A549 (cell line): ENCODE results near the gene ADAMTS1. TPM values are rescaled to one million over a fixed set of nuclear protein-coding genes. Genes with fewer than 3 reads are reported as not detected.

Experiments
- ATAC-seq, 2 experiments: fragments of 200-7000 bp in 1 of 2; fragments of >200 bp in 1 of 2; cut with Nextera tagmentation in 1 of 2; cut with Tn5 transposase in 1 of 2; 3 replicates each; pipeline versions ENCODE4 v1.8.0 to v1.9.1; 2018 to 2020; ENCODE audit warnings: mild to moderate bottlenecking in 1 of 2, moderate library complexity in 1 of 2
- CTCF ChIA-PET: fragments of 300-600 bp; sonication (Branson Sonifier 250); formaldehyde crosslinking; extraction: SDS; loops from one replicate; lab custom pipeline; 2021; ENCODE audit warnings: antibody characterized with exemption, inconsistent platforms; lab: Yijun Ruan, JAX
- POLR2A ChIA-PET: fragments of 350-600 bp; formaldehyde crosslinking; extraction: SDS; loops from one replicate; lab custom pipeline; 2021; ENCODE audit warnings: antibody characterized with exemption, inconsistent platforms; lab: Yijun Ruan, JAX
- DNase-seq, 2 experiments: peaks; one replicate each; pipeline versions ENCODE4 v3.0.0 to v3.0.0-alpha.2; 2011 to 2016; ENCODE audit warnings: low read depth in 1 of 2, low spot score in 1 of 2
- FAIRE-seq: peaks from 2 replicates; lab custom pipeline; 2011; peaks lifted over from hg19 to GRCh38; lab: Jason Lieb, UNC
- H3K27ac ChIP-seq, 2 experiments: fragments of >200 bp; sonication (Bioruptor Twin); formaldehyde crosslinking; 3 replicates each; pipeline ENCODE4 v1.5.1; 2016 to 2017
- H3K4me1 ChIP-seq: fragments of >200 bp; sonication (Bioruptor Twin); formaldehyde crosslinking; 3 replicates; pipeline ENCODE4 v1.6.1; 2016
- H3K4me2 ChIP-seq: fragments of >200 bp; sonication (Bioruptor Twin); formaldehyde crosslinking; 3 replicates; pipeline ENCODE4 v1.6.1; 2016
- H3K4me3 ChIP-seq: fragments of >200 bp; sonication (Bioruptor Twin); formaldehyde crosslinking; 3 replicates; pipeline ENCODE4 v1.5.1; 2016
- H3K9me3 ChIP-seq: fragments of >200 bp; sonication (Bioruptor Twin); formaldehyde crosslinking; 3 replicates; pipeline ENCODE4 v1.6.1; 2016
- CBX2 ChIP-seq: fragments of 200-600 bp; sonication (generic); IDR thresholded peaks from 2 replicates; pipeline ENCODE4 v1.6.1; 2016; ENCODE audit warnings: low read depth, mild to moderate bottlenecking, borderline replicate concordance
- CEBPB ChIP-seq, 2 experiments: fragments of >200 bp in 1 of 2; sonication (Bioruptor Twin) in 1 of 2; formaldehyde crosslinking in 1 of 2; IDR thresholded peaks; 2 replicates each; pipeline ENCODE4 v1.6.1; 2012 to 2016
- CHD2 ChIP-seq: fragments of 150-350 bp; IDR thresholded peaks from 2 replicates; pipeline ENCODE4 v1.6.1; 2014; ENCODE audit warnings: low read length; ENCODE audit not compliant: partially characterized antibody
- CHD4 ChIP-seq: fragments of 200-600 bp; sonication (generic); IDR thresholded peaks from 2 replicates; pipeline ENCODE4 v1.6.1; 2016; ENCODE audit warnings: antibody characterized with exemption, mild to moderate bottlenecking, borderline replicate concordance
- EHF ChIP-seq: fragments of 250-450 bp; sonication (Bioruptor Pico); IDR thresholded peaks from 2 replicates; pipeline ENCODE4 v1.5.0; 2020; ENCODE audit warnings: mild to moderate bottlenecking
- ESRRA ChIP-seq: fragments of 150-350 bp; IDR thresholded peaks from 2 replicates; pipeline ENCODE4 v1.6.1; 2014; ENCODE audit warnings: mild to moderate bottlenecking, low read length, borderline replicate concordance
- GATA3 ChIP-seq: IDR thresholded peaks from 2 replicates; pipeline ENCODE4 v1.6.1; 2012; ENCODE audit warnings: borderline replicate concordance
- HDAC2 ChIP-seq: fragments of 200-600 bp; sonication (generic); IDR thresholded peaks from 2 replicates; pipeline ENCODE4 v1.6.1; 2016
- HEYL ChIP-seq: fragments of 250-450 bp; sonication (Bioruptor Pico); IDR thresholded peaks from 2 replicates; pipeline ENCODE4 v1.8.0; 2021; ENCODE audit warnings: mild to moderate bottlenecking, moderate library complexity
- HOXA7 ChIP-seq: fragments of 250-450 bp; sonication (Bioruptor Pico); IDR thresholded peaks from 2 replicates; pipeline ENCODE4 v1.5.0; 2020; ENCODE audit warnings: mild to moderate bottlenecking, moderate library complexity
- HOXB13 ChIP-seq: fragments of 250-450 bp; sonication (Bioruptor Pico); IDR thresholded peaks from 2 replicates; pipeline ENCODE4 v1.5.0; 2020; ENCODE audit warnings: low read depth, mild to moderate bottlenecking, moderate library complexity
- HOXB5 ChIP-seq: fragments of 250-450 bp; sonication (Bioruptor Pico); IDR thresholded peaks from 2 replicates; pipeline ENCODE4 v1.5.0; 2020; ENCODE audit warnings: mild to moderate bottlenecking, moderate library complexity
- JUN ChIP-seq, 2 experiments: fragments of >200 bp; sonication (Bioruptor Twin); formaldehyde crosslinking; IDR thresholded peaks; 2 replicates in 1 of 2; 3 replicates in 1 of 2; pipeline ENCODE4 v1.6.1; 2016 to 2017
- JUNB ChIP-seq: fragments of >200 bp; sonication (Bioruptor Twin); formaldehyde crosslinking; IDR thresholded peaks from 2 replicates; pipeline ENCODE4 v1.6.1; 2016
- MAFK ChIP-seq: fragments of 450-650 bp; IDR thresholded peaks from 2 replicates; pipeline ENCODE4 v1.6.1; 2014; ENCODE audit not compliant: partially characterized antibody
- MAZ ChIP-seq: fragments of 150-350 bp; IDR thresholded peaks from 2 replicates; pipeline ENCODE4 v1.6.1; 2014; ENCODE audit warnings: antibody characterized with exemption, low read depth, low read length, borderline replicate concordance
- MYC ChIP-seq: IDR thresholded peaks from 2 replicates; pipeline ENCODE4 v1.6.1; 2012; ENCODE audit warnings: mild to moderate bottlenecking, inconsistent platforms, low read length, improper control_type of control experiment, borderline replicate concordance
- NPAS2 ChIP-seq: fragments of 250-450 bp; sonication (Bioruptor Pico); IDR thresholded peaks from 2 replicates; pipeline ENCODE4 v1.8.0; 2022; ENCODE audit warnings: mild to moderate bottlenecking, moderate library complexity, borderline replicate concordance
- NR3C1 ChIP-seq: fragments of >200 bp; sonication (Bioruptor Twin); formaldehyde crosslinking; IDR thresholded peaks from 3 replicates; pipeline ENCODE4 v1.6.1; 2017
- REST ChIP-seq: fragments of 200-600 bp; sonication (generic); IDR thresholded peaks from 2 replicates; pipeline ENCODE4 v1.6.1; 2016; ENCODE audit warnings: antibody characterized with exemption, mild to moderate bottlenecking, moderate library complexity
- RNF2 ChIP-seq: fragments of 200-600 bp; sonication (generic); IDR thresholded peaks from 2 replicates; pipeline ENCODE4 v1.6.1; 2016; ENCODE audit warnings: low read depth, mild to moderate bottlenecking, antibody characterized with exemption, moderate library complexity, borderline replicate concordance
- SREBF2 ChIP-seq: fragments of 450-650 bp; IDR thresholded peaks from 2 replicates; pipeline ENCODE4 v1.6.1; 2014; ENCODE audit warnings: mild to moderate bottlenecking, moderate library complexity
- TFCP2L1 ChIP-seq: fragments of 250-450 bp; sonication (Bioruptor Pico); IDR thresholded peaks from 2 replicates; pipeline ENCODE4 v1.5.0; 2021; ENCODE audit warnings: mild to moderate bottlenecking
- TP53 ChIP-seq: fragments of 250-450 bp; sonication (Bioruptor Pico); IDR thresholded peaks from 2 replicates; pipeline ENCODE4 v1.5.0; 2021; ENCODE audit warnings: mild to moderate bottlenecking, moderate library complexity
- ZC3H11A ChIP-seq: fragments of 450-650 bp; IDR thresholded peaks from 2 replicates; pipeline ENCODE4 v1.6.1; 2014; ENCODE audit warnings: antibody characterized with exemption, mild to moderate bottlenecking
- ZFP36 ChIP-seq: fragments of 450-650 bp; IDR thresholded peaks from 2 replicates; pipeline ENCODE4 v1.6.1; 2014; ENCODE audit warnings: borderline replicate concordance; ENCODE audit not compliant: partially characterized antibody
- WGBS: methylation state at CpG from one replicate; pipeline ENCODE4 v1.1.6; 2017; ENCODE audit errors: missing lambda C conversion rate; 5-methylcytosine and 5-hydroxymethylcytosine counted together
- polyA plus RNA-seq, 4 experiments: library from polyadenylated mRNA; depleted of rRNA in 3 of 4; stranded (reverse); fragments of >200 nt; fragmentation: RNase III in 1 of 4; extraction: RNeasy Plus Mini Kit Qiagen cat#74134 plus additional on column Dnase treatment in 1 of 4; gene quantifications; 2 replicates in 3 of 4; 3 replicates in 1 of 4; pipeline ENCODE4 v1.2.3, GENCODE V29; 2011 to 2017

ADAMTS1 gene
- polyA plus RNA-seq, 2 of the 4 experiments (the other 2 are of a cell fraction): 0.17 TPM

GRCh38 chr21:26837539-26837938 is 7.7 kb downstream of the ADAMTS1 start:
- H3K27ac ChIP-seq: no peak overlapping the region
- FAIRE-seq (no peak), DNase-seq (no peak), ATAC-seq (no peak)
- H3K4me2 ChIP-seq: no peak overlapping the region
- no peak overlapping the region for H3K4me3 ChIP-seq
- 74% methylated on average over 3 of the region's 3 CpGs for WGBS
- peaks cover 2% of the 10 kb centered on the region; the same call in 2 of the 3 replicates for H3K4me1 ChIP-seq
- no peaks in the 10 kb centered on the region for H3K9me3 ChIP-seq
- ChIA-PET CTCF (interaction anchor here (0.6 kb wide), 1 partner anchor 68 kb away, joined by 3 read pairs; no protein-coding TSS in a partner anchor), POLR2A (no interaction called here)
- TF ChIP-seq RNF2: no peak

GRCh38 chr21:26836528-26836927 is 8.7 kb downstream of the ADAMTS1 start:
- FAIRE-seq (no peak), ATAC-seq (no peak), DNase-seq (no peak)
- H3K4me3 ChIP-seq: no peak overlapping the region
- TF ChIP-seq SREBF2: no peak
- no peak for TF ChIP-seq MAFK
- TF ChIP-seq ZC3H11A: no peak
- TF ChIP-seq MYC: no peak
- no peak for TF ChIP-seq EHF (CRISPR knock-in tag)
- no peak for TF ChIP-seq JUN (IDR thresholded peaks at IDR 0.05)
- TF ChIP-seq CBX2: no peak
- TF ChIP-seq HEYL (CRISPR knock-in tag): no peak
- TF ChIP-seq TP53: no peak
- no peak for TF ChIP-seq HDAC2
- no peak for TF ChIP-seq GATA3
- no peak for TF ChIP-seq JUNB
- no peak for TF ChIP-seq HOXB13 (CRISPR knock-in tag)
- TF ChIP-seq MAZ: no peak
- TF ChIP-seq CHD2: no peak
- no peak for TF ChIP-seq CHD4
- no peak for TF ChIP-seq CEBPB (IDR thresholded peaks at IDR 0.05)
- TF ChIP-seq NR3C1: no peak
- no peak for TF ChIP-seq NPAS2 (CRISPR knock-in tag)
- CTCF ChIA-PET: interaction anchor here (1.4 kb wide), 1 partner anchor 8 kb away, joined by 3 read pairs; no protein-coding TSS in a partner anchor
- no peak overlapping the region for H3K27ac ChIP-seq
- POLR2A ChIA-PET: no interaction called here
- H3K4me1 ChIP-seq: no peaks in the 10 kb centered on the region
- H3K9me3 ChIP-seq: no peaks in the 10 kb centered on the region
- 52% methylated on average over 3 of the region's 3 CpGs for WGBS
- no peak overlapping the region for H3K4me2 ChIP-seq

GRCh38 chr21:26835714-26836265 is 9.4 kb downstream of the ADAMTS1 start:
- ATAC-seq (no peak), FAIRE-seq (no peak), DNase-seq (no peak)
- H3K27ac ChIP-seq: no peak overlapping the region
- WGBS: 23% methylated on average over 2 of the region's 2 CpGs
- no peak overlapping the region for H3K4me2 ChIP-seq
- CTCF ChIA-PET: interaction anchor here (1.4 kb wide), 1 partner anchor 9 kb away, joined by 3 read pairs; no protein-coding TSS in a partner anchor
- TF ChIP-seq JUNB: no peak
- POLR2A ChIA-PET: no interaction called here
- no peaks in the 10 kb centered on the region for H3K9me3 ChIP-seq
- H3K4me1 ChIP-seq: no peaks in the 10 kb centered on the region
- H3K4me3 ChIP-seq: no peak overlapping the region

GRCh38 chr21:26835027-26835713 is 10.0 kb downstream of the ADAMTS1 start:
- ATAC-seq (no peak), FAIRE-seq (no peak)
- H3K27ac ChIP-seq: no peak overlapping the region

More at GRCh38 chr21:26835027-26835713, 10.0 kb downstream of the ADAMTS1 start:
- ChIA-PET POLR2A (no interaction called here), CTCF (interaction anchor here (1.4 kb wide), 1 partner anchor 9 kb away, joined by 3 read pairs; no protein-coding TSS in a partner anchor)
- no peaks in the 10 kb centered on the region for H3K4me1 ChIP-seq
- TF ChIP-seq SREBF2: no peak
- TF ChIP-seq HOXA7 (CRISPR knock-in tag): no peak
- TF ChIP-seq HOXB5: no peak
- no peak for TF ChIP-seq ESRRA
- TF ChIP-seq ZFP36: no peak
- TF ChIP-seq REST: no peak
- TF ChIP-seq TFCP2L1 (CRISPR knock-in tag): no peak
- no peak overlapping the region for H3K4me3 ChIP-seq
- no peak for DNase-seq
- 53% methylated on average over 7 of the region's 7 CpGs for WGBS
- no peak overlapping the region for H3K4me2 ChIP-seq
- H3K9me3 ChIP-seq: no peaks in the 10 kb centered on the region
